Chondrocyte (in vitro differentiated cells): Measurements from ENCODE around the gene ARL4D. TPM values are rescaled to one million over a fixed set of nuclear protein-coding genes. Genes with fewer than 3 reads are reported as not detected.

ENCODE experiments used
- DNase-seq: peaks from one replicate; pipeline ENCODE4 v3.0.0; 2021; ENCODE audit warnings: mixed read lengths, low spot score
- H3K27ac Mint-ChIP-seq: one replicate; pipeline ENCODE4 v1.8.0; 2021; ENCODE audit warnings: mild to moderate bottlenecking, moderate library complexity, mixed read lengths; ENCODE audit not compliant: unreplicated experiment
- H3K27me3 Mint-ChIP-seq: 2 replicates; pipeline ENCODE4 v1.8.0; 2021; ENCODE audit warnings: low read depth, mixed read lengths
- H3K36me3 Mint-ChIP-seq: 2 replicates; pipeline ENCODE4 v1.8.0; 2021; ENCODE audit warnings: low read depth, mixed read lengths
- H3K4me1 Mint-ChIP-seq: 2 replicates; pipeline ENCODE4 v1.8.0; 2021; ENCODE audit warnings: low read depth, mild to moderate bottlenecking, mixed read lengths
- H3K4me3 Mint-ChIP-seq: one replicate; pipeline ENCODE4 v1.8.0; 2021; ENCODE audit warnings: mild to moderate bottlenecking, moderate library complexity, mixed read lengths; ENCODE audit not compliant: unreplicated experiment
- H3K9me3 Mint-ChIP-seq: 2 replicates; pipeline ENCODE4 v1.8.0; 2021; ENCODE audit warnings: low read depth, mixed read lengths
- long read RNA-seq: library from polyadenylated mRNA; stranded (forward); transcript quantifications from one replicate; pipeline ENCODE4 v2.0.0, GENCODE V29; 2021
- total RNA-seq: library from RNA; stranded (reverse); gene quantifications from 3 replicates; pipeline ENCODE4 v1.2.1, GENCODE V29; 2021
- TF ChIP-seq, protein P1 (sequence below): fragments of 200-600 bp; sonication (generic); IDR thresholded peaks from 2 replicates; pipeline ENCODE4 v1.5.0; 2021; ENCODE audit warnings: antibody characterized with exemption, mild to moderate bottlenecking, moderate library complexity

The ARL4D gene
- total RNA-seq = 33.8 to 38.0 TPM (median 37.5 TPM) in 3 replicates
- long read RNA-seq, transcript ARL4D-201 (2 exons, 1,612 nt) = major isoform, 83 of 86 reads
- long read RNA-seq, partial matches to known transcripts = 0 of 86 reads
- long read RNA-seq, other reads (novel, unspliced or antisense) = 3 of 86 reads

GRCh38 chr17:43398724-43399595 lies at the start of gene ARL4D:
TSS of gene ARL4D (plus strand) at chr17:43398993. CDS start at chr17:43399733, 740 bp downstream.
- H3K27ac Mint-ChIP-seq = peak within 1 kb of the TSS; percentile 92
- no peaks in the 10 kb centered on the region for H3K27me3 Mint-ChIP-seq
- no peak for DNase-seq
- H3K9me3 Mint-ChIP-seq = no peaks in the 10 kb centered on the region
- H3K36me3 Mint-ChIP-seq = peaks cover 11% of the 10 kb centered on the region
- H3K4me3 Mint-ChIP-seq = peak within 1 kb of the TSS; percentile 88
- TF ChIP-seq, protein P1, sequence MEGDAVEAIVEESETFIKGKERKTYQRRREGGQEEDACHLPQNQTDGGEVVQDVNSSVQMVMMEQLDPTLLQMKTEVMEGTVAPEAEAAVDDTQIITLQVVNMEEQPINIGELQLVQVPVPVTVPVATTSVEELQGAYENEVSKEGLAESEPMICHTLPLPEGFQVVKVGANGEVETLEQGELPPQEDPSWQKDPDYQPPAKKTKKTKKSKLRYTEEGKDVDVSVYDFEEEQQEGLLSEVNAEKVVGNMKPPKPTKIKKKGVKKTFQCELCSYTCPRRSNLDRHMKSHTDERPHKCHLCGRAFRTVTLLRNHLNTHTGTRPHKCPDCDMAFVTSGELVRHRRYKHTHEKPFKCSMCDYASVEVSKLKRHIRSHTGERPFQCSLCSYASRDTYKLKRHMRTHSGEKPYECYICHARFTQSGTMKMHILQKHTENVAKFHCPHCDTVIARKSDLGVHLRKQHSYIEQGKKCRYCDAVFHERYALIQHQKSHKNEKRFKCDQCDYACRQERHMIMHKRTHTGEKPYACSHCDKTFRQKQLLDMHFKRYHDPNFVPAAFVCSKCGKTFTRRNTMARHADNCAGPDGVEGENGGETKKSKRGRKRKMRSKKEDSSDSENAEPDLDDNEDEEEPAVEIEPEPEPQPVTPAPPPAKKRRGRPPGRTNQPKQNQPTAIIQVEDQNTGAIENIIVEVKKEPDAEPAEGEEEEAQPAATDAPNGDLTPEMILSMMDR = no peak
- peaks cover 48% of the 10 kb centered on the region for H3K4me1 Mint-ChIP-seq

- no peak for DNase-seq
- H3K9me3 Mint-ChIP-seq = peaks cover 31% of the 10 kb centered on the region
- H3K27me3 Mint-ChIP-seq = no peaks in the 10 kb centered on the region
- peaks cover 10% of the 10 kb centered on the region for H3K4me1 Mint-ChIP-seq
- no peak overlapping the region for H3K27ac Mint-ChIP-seq
- H3K36me3 Mint-ChIP-seq = peaks cover 21% of the 10 kb centered on the region
- TF ChIP-seq, protein P1 = no peak
- no peak overlapping the region for H3K4me3 Mint-ChIP-seq
Measured at GRCh38 chr17:43349142-43349541, 49.7 kb upstream of the ARL4D start.

DNA sequence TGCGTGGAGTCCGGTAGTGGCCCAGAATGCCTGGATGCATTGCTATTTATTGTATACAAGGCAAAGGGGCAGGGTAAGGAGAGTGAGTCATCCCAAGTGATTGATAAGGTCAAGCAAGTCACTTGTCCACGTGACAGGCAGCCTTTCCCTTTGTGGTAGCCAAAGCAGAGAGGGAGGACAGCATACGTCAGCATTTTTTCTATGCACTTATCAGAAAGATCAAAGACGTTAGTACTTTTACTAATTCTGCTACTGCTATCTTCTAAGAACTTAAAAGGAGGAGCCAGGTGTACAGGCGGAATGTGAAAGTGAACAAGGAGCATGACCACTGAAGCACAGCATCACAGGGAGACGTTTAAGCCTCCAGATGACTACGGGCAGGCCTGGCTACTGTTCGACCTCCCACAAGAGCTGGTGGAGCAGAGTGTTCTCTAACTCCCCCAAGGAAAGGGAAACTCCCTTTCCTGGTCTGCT lies 47.9 kb upstream of the ARL4D start:
- Mint-ChIP-seq H3K4me3 (no peak overlapping the region), H3K36me3 (peaks cover 21% of the 10 kb centered on the region), H3K4me1 (peaks cover 10% of the 10 kb centered on the region), H3K27me3 (no peaks in the 10 kb centered on the region), H3K27ac (no peak overlapping the region), H3K9me3 (peaks cover 31% of the 10 kb centered on the region)
- DNase-seq = no peak
- TF ChIP-seq, protein P1 = no peak

- Mint-ChIP-seq H3K4me3 (no peak overlapping the region), H3K4me1 (peaks cover 18% of the 10 kb centered on the region), H3K9me3 (peaks cover 31% of the 10 kb centered on the region), H3K36me3 (peaks cover 21% of the 10 kb centered on the region), H3K27ac (no peak overlapping the region), H3K27me3 (no peaks in the 10 kb centered on the region)
- TF ChIP-seq, protein P1 = no peak
- DNase-seq = no peak
Measured at GRCh38 chr17:43351691-43352090, 47.1 kb upstream of the ARL4D start.

DNA sequence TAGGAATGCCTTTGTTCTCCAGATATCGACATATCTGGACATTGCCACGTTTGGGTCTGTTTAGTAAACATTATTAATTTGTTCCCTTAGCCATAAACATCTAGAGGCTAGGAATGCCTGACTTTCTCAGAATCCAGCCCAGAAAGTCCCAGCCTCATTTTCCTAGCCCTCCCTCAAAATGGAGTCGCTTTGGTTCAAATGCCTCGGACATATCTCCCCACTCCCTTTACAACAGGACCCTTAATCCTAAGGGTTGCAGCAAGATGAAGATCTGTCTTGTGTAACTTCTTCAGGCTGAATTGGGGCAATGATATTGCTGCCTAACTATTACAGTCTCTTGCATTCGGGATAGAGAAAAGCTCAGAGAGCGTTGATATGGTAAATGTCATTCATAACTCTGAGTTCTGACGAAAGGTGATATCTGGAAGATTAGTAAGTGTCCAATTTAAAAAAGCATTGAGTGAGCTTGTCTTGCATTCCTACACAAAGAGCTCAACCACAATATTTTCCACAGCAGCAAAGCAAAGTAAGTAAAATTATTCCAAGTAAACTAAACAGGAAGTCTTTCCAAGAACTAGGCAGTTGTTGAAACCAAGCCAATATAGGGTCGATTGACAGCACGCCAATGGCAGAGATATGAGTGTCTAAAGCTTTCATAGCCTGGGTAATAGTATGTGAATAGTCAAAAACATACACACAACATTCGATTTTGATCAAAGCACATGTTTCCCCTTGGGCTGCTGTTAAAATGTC lies 46.0 kb upstream of the ARL4D start:
- H3K4me3 Mint-ChIP-seq = no peak overlapping the region
- peaks cover 22% of the 10 kb centered on the region for H3K9me3 Mint-ChIP-seq
- TF ChIP-seq, protein P1 = no peak
- no peak for DNase-seq
- H3K4me1 Mint-ChIP-seq = peaks cover 26% of the 10 kb centered on the region
- no peak overlapping the region for H3K27ac Mint-ChIP-seq
- peaks cover 17% of the 10 kb centered on the region for H3K36me3 Mint-ChIP-seq
- no peaks in the 10 kb centered on the region for H3K27me3 Mint-ChIP-seq
